CD4-positive, alpha-beta T cell treated with Interleukin-4 for 4 hours (primary cell): ENCODE data around the gene CNTN5.

Source experiments
- DNase-seq: peaks from one replicate; pipeline ENCODE4 v3.0.0-alpha.2; 2020

CNTN5 gene

GRCh38 chr11:100367892-100368291, 1347.1 kb downstream of the CNTN5 start:
- DNase-seq: no peak

- DNase-seq: no peak
Measured at GRCh38 chr11:100383357-100383865, 1362.7 kb downstream of the CNTN5 start.

- DNase-seq: no peak
Measured at GRCh38 chr11:100396266-100396665, 1375.5 kb downstream of the CNTN5 start.

DNA sequence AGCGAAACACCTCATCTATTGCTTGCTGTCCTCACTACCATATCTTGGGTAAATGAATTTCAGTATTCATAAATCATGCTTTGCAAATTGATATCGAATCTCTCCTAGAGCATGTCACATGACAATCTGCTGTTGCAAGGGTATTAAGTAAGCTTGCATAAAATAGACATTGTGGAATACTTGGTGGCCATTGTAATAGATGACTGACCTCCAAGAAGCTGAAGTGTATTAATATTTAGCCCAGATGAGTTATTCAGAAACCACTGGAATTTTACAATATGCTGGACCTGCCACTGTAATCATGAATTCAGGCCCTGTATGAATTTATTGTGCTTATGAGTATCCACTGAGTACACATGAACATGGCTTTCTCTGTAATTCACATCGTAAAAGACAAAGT, 1376.7 kb downstream of the CNTN5 start:
- DNase-seq: no peak

DNA sequence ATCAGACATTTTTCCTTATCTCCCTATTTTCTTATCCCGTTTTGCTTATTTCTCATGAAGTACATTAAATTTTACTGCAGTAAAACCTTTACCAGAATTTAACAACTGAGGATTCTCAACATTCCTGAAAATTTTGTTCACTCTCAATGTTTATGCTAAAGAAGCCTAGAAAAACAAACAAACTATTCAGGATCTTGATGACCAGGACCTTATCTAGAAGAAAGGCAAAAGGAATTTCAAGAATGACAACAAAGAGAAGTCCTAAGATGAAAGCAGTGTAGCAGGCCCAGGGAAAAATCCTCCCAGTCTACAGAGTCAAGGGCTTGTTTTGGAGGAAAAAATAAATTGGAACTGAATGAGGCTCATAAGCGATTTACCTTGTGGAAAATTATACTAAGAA, 1383.1 kb downstream of the CNTN5 start:
- no peak for DNase-seq

DNA sequence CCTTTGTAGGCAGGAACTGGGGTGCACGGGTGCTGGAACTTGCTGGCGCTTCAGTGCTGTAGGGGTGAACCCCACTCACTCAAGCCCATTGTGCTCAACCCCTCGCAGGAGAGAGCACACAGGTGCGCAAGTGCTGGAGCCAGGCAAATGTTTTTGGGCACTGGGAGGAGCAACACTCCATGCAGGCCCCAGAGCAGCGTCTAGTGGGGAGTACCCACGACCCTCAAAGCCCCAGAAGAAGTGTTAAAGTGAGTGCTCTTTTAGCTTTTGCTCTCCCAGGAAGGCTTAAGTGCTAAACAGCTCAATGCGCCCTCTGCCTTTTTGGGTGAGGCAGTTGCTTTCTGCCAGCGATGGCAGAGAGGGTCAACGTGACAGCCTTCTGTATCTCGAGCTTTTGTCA, 1384.2 kb downstream of the CNTN5 start:
- no peak for DNase-seq
